SU-DHL-6 (cell line): ENCODE measurements around the gene NTNG1.

ENCODE experiments used
- H2AFZ ChIP-seq: fragments of 200-600 bp; sonication (generic); 2 replicates; pipeline ENCODE4 v1.6.1; 2014; ENCODE audit warnings: low read depth, mild to moderate bottlenecking, moderate library complexity, mixed read lengths, antibody characterized with exemption, low read length; ENCODE audit not compliant: severe bottlenecking
- H3F3A ChIP-seq: fragments of 200-600 bp; shearing (Covaris generic); 2 replicates; pipeline ENCODE4 v1.6.0; 2016; ENCODE audit warnings: antibody characterized with exemption, mild to moderate bottlenecking; ENCODE audit not compliant: insufficient read depth
- H3K27ac ChIP-seq: fragments of 200-600 bp; sonication (generic); 2 replicates; pipeline ENCODE4 v1.5.1; 2016; ENCODE audit warnings: low read depth, mild to moderate bottlenecking, low read length, moderate library complexity, mixed read lengths
- H3K27me3 ChIP-seq: fragments of 200-600 bp; sonication (generic), shearing (Covaris generic); 2 replicates; pipeline ENCODE4 v1.6.0; 2014; ENCODE audit warnings: mild to moderate bottlenecking, low read length
- H3K36me3 ChIP-seq: fragments of 200-600 bp; sonication (generic); 2 replicates; pipeline ENCODE4 v1.6.1; 2014; ENCODE audit warnings: mild to moderate bottlenecking, low read length, mixed read lengths
- H3K4me2 ChIP-seq: fragments of 300-600, 200-600 bp; shearing (Covaris generic), sonication (generic); 2 replicates; pipeline ENCODE4 v1.6.0; 2014; ENCODE audit warnings: low read length, low read depth, mild to moderate bottlenecking; ENCODE audit not compliant: poor library complexity, severe bottlenecking
- H3K4me3 ChIP-seq: fragments of 200-600 bp; sonication (generic); 2 replicates; pipeline ENCODE4 v1.5.1; 2014; ENCODE audit warnings: antibody characterized with exemption, low read length, mild to moderate bottlenecking, mixed read lengths; ENCODE audit not compliant: insufficient read depth, poor library complexity, severe bottlenecking
- H3K79me2 ChIP-seq: fragments of 200-600 bp; sonication (generic); 2 replicates; pipeline ENCODE4 v1.6.1; 2014; ENCODE audit warnings: mild to moderate bottlenecking, low read length, moderate library complexity; ENCODE audit not compliant: insufficient read depth
- H3K9ac ChIP-seq: fragments of 200-600 bp; sonication (generic); 2 replicates; pipeline ENCODE4 v1.7.0; 2014; ENCODE audit warnings: mild to moderate bottlenecking, low read length
- H3K9me2 ChIP-seq: fragments of 200-600 bp; sonication (generic); replicated peaks from 2 replicates; pipeline ENCODE4 v1.6.1; 2014; ENCODE audit warnings: low read length; ENCODE audit not compliant: insufficient read depth
- H3K9me3 ChIP-seq: fragments of 200-600 bp; sonication (generic); 2 replicates; pipeline ENCODE4 v1.6.1; 2014; ENCODE audit warnings: low read length, mixed read lengths; ENCODE audit not compliant: insufficient read depth
- H4K20me1 ChIP-seq: fragments of 200-600 bp; sonication (generic); 2 replicates; pipeline ENCODE4 v1.6.1; 2014; ENCODE audit warnings: low read depth, mild to moderate bottlenecking, antibody characterized with exemption, low read length, moderate library complexity, mixed read lengths
- EZH2phosphoT487 ChIP-seq: fragments of 200-600 bp; sonication (generic), shearing (Covaris generic); conservative IDR thresholded peaks from 2 replicates; pipeline ENCODE4 v1.6.1; 2018; ENCODE audit warnings: mild to moderate bottlenecking, antibody characterized with exemption, low read length, moderate library complexity, mixed read lengths
- TF ChIP-seq, protein P1 (sequence below): fragments of 200-600 bp; sonication (generic); IDR thresholded peaks from one replicate; pipeline ENCODE4 v1.5.1; 2017; ENCODE audit warnings: antibody characterized with exemption, mild to moderate bottlenecking, low read length, moderate library complexity; ENCODE audit not compliant: insufficient read depth, poor library complexity, severe bottlenecking

The NTNG1 gene

DNA sequence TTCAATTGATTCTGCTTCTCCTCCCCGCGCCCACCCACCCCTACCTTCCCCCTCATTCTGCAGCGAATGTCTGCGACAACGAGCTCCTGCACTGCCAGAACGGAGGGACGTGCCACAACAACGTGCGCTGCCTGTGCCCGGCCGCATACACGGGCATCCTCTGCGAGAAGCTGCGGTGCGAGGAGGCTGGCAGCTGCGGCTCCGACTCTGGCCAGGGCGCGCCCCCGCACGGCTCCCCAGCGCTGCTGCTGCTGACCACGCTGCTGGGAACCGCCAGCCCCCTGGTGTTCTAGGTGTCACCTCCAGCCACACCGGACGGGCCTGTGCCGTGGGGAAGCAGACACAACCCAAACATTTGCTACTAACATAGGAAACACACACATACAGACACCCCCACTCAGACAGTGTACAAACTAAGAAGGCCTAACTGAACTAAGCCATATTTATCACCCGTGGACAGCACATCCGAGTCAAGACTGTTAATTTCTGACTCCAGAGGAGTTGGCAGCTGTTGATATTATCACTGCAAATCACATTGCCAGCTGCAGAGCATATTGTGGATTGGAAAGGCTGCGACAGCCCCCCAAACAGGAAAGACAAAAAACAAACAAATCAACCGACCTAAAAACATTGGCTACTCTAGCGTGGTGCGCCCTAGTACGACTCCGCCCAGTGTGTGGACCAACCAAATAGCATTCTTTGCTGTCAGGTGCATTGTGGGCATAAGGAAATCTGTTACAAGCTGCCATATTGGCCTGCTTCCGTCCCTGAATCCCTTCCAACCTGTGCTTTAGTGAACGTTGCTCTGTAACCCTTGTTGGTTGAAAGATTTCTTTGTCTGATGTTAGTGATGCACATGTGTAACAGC, 339.9 kb downstream of the NTNG1 start:
- Histone ChIP-seq H3K4me2 (no peak overlapping the region), H2AFZ (peak overlapping the region; percentile 43), H3K36me3 (no peaks in the 10 kb centered on the region), H3K4me3 (no peak overlapping the region), H4K20me1 (no peaks in the 10 kb centered on the region), H3K9me3 (no peaks in the 10 kb centered on the region), H3K27ac (no peak overlapping the region), H3K27me3 (no peaks in the 10 kb centered on the region), H3K79me2 (no peaks in the 10 kb centered on the region), H3K9me2 (no peaks in the 10 kb centered on the region), H3F3A (no peaks in the 10 kb centered on the region), H3K9ac (no peak overlapping the region)
- TF ChIP-seq EZH2phosphoT487 = no peak
- TF ChIP-seq, protein P1, sequence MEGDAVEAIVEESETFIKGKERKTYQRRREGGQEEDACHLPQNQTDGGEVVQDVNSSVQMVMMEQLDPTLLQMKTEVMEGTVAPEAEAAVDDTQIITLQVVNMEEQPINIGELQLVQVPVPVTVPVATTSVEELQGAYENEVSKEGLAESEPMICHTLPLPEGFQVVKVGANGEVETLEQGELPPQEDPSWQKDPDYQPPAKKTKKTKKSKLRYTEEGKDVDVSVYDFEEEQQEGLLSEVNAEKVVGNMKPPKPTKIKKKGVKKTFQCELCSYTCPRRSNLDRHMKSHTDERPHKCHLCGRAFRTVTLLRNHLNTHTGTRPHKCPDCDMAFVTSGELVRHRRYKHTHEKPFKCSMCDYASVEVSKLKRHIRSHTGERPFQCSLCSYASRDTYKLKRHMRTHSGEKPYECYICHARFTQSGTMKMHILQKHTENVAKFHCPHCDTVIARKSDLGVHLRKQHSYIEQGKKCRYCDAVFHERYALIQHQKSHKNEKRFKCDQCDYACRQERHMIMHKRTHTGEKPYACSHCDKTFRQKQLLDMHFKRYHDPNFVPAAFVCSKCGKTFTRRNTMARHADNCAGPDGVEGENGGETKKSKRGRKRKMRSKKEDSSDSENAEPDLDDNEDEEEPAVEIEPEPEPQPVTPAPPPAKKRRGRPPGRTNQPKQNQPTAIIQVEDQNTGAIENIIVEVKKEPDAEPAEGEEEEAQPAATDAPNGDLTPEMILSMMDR = no peak

DNA sequence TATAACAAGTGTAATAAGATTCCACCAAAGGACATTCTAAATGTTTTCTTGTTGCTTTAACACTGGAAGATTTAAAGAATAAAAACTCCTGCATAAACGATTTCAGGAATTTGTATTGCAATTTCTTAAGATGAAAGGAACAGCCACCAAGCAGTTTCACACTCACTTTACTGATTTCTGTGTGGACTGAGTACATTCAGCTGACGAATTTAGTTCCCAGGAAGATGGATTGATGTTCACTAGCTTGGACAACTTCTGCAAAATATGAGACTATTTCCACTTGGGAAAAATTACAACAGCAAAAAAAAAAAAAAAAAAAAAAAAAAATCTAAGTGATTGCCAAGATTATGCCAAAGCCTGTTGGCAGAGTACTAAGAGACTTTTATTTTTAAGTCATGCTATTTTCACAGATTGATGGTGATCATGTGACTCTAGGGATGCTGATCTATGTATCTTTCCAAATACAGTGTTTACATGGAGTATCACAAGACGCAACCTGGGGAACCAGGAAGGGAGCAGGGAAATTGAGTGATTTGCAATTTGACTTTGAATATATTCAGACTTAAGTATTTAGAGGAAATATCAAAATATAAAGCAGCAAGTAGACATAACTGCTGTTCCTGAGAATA, 341.0 kb downstream of the NTNG1 start:
- H3K9me2 ChIP-seq = no peaks in the 10 kb centered on the region
- H3K9me3 ChIP-seq = no peaks in the 10 kb centered on the region
- H3K9ac ChIP-seq = no peak overlapping the region
- no peaks in the 10 kb centered on the region for H4K20me1 ChIP-seq
- TF ChIP-seq, protein P1 = no peak
- no peak for TF ChIP-seq EZH2phosphoT487
- no peak overlapping the region for H3K27ac ChIP-seq
- H2AFZ ChIP-seq = no peak overlapping the region
- H3K79me2 ChIP-seq = no peaks in the 10 kb centered on the region
- H3K36me3 ChIP-seq = no peaks in the 10 kb centered on the region
- H3F3A ChIP-seq = no peaks in the 10 kb centered on the region
- no peaks in the 10 kb centered on the region for H3K27me3 ChIP-seq
- no peak overlapping the region for H3K4me2 ChIP-seq
- no peak overlapping the region for H3K4me3 ChIP-seq

DNA sequence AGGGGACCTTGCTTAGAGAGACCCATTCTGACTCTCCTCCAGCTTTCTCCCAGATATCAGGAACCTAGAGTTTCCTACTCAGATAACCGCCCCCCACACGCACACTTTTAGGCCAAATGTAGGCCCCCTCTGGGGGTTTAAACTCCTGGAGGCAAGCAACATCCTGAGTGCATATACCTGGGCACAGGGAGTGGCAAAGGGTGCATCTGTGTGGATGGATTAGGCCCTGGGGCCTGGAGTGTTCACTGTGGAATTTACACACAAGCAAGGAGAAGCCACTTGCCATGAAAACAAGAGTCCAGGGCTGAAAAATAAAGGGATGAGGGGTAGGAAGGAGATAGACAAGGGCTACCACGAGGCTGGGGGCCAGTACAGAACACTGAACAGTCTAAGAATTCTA, 343.1 kb downstream of the NTNG1 start:
- Histone ChIP-seq H4K20me1 (no peaks in the 10 kb centered on the region), H3K9me2 (no peaks in the 10 kb centered on the region), H3K9ac (no peak overlapping the region), H3K27ac (no peak overlapping the region), H3K79me2 (no peaks in the 10 kb centered on the region), H2AFZ (no peak overlapping the region), H3K9me3 (no peaks in the 10 kb centered on the region), H3K4me3 (no peak overlapping the region), H3K4me2 (no peak overlapping the region), H3K36me3 (no peaks in the 10 kb centered on the region), H3K27me3 (no peaks in the 10 kb centered on the region), H3F3A (no peaks in the 10 kb centered on the region)
- TF ChIP-seq, protein P1 = no peak
